ENCODE data around the gene METTL24.

DNA sequence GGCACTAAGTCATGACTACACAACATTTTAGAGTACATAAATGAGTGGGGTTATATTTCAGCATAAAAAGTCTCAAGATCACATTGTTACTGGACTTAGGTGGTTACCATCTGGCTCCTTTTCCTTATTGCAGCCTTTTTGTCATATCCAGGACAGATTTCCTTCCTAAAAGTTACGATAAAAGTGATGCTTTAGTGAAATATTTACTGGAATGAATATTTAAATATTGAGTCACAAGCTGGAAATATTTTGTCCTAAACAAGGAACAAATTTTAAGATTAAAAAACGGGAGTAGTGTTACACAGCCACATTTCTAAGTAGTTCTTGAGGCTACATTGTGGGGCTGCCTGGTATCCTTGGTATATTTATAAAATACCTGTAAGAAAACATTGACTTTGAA lies 125.7 kb downstream of the METTL24 start:
- no peak for TF ChIP-seq POLR2AphosphoS5 (IDR thresholded peaks at IDR 0.05; ENCODE audit: low read depth)
- TF ChIP-seq CTCF (IDR thresholded peaks at IDR 0.05; ENCODE audit: insufficient read depth, low read length): no peak
- TF ChIP-seq SPI1 (IDR thresholded peaks at IDR 0.05; ENCODE audit: borderline replicate concordance, low read depth): no peak
- TF ChIP-seq GABPA (IDR thresholded peaks at IDR 0.05; ENCODE audit: low read depth): no peak
